Fibroblast of skin of abdomen (primary cell): ENCODE data around the gene THRB.

Experiments used
- DNase-seq: peaks from one replicate; pipeline ENCODE4 v3.0.0-alpha.2; 2013

Gene THRB

GRCh38 chr3:24259901-24260512 is 234.6 kb downstream of the THRB start:
- DNase-seq, result no peak

DNA sequence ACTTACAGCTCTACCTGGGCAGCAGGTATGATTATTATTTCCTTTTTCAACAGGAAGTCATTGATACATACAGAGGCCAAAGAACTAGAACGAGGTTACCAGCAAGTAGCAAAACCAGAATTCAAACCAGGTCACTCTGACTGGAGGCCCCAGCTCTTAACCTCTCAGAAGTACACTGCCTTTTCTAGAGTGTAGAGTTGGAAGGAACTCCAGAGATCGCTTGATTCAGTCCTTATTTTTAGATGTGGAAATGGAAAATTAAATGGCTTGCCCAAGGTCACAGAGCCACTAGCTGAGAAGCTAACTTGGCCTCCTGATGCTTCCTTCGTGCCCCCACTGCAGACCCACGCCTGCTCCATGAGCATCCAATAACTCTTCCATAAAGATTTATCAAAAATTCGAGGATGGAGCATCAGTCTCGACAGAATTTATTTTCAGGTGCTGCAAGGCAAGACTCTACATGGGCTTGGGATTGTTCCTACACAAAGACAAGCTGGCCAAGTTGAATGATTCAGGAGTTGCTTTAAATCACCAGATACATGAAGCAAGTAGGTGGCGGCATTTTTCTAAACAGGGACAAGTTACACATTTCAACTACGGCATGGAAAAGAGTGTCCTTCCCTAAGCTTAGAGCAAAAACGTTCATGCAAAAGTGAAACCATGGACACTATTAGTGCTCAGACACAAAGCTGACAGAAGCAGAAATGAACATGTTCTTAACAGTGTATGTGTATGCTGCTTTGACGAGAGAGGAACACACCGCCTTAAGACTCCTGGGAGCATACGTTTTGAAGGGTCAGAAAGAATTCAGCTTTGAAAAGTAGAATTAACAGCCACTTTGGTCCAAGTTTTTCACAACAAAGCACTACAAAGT is 235.7 kb downstream of the THRB start:
- DNase-seq, result no peak

GRCh38 chr3:24258260-24258659 is 236.4 kb downstream of the THRB start:
- DNase-seq, result no peak

DNA sequence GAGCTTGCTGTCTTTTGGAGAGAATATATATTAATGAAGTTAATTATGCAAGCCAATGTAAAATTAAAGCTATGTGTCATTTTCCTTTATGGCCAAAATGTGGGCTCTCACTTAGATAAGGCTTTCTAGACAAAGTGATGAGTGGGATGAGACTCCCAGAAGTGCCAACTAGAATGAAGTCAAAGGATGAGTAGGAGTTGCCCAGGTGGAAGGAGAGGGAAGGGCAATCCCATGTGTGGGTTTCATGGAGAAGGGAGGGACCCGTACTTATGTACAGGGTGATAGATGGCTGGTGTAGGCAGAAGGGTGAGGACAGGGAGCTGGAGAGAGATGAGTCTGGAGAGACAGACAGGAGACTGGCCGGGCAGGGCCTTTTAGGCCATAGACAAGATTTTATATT is 239.2 kb downstream of the THRB start:
- DNase-seq, result no peak

- peak; percentile 97 for DNase-seq
Observed at GRCh38 chr3:24254649-24255048, 240.0 kb downstream of the THRB start.

GRCh38 chr3:24253336-24253735 is 241.3 kb downstream of the THRB start:
- no peak for DNase-seq

GRCh38 chr3:24249523-24249922 is 245.1 kb downstream of the THRB start:
- no peak for DNase-seq

DNA sequence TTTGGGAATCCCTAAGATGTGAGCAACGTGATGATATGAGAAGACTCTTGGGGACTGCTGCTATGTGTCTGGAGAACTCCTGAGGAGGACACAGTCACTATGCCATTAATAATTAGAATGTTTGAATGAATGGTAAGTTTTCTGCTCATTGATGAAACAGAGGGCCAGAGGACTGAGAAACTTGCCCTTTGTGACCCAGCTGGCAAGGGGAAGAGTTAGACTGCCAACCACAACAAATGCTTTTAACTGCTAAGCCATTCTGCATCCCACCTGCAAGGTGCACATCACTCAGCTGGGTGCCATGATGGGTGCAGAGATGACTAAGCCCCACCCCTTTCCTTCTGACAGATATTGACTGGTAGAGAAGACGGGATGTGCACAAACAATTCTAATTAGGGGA is 249.6 kb downstream of the THRB start:
- DNase-seq, result no peak

- DNase-seq, result no peak
Observed at GRCh38 chr3:24244491-24244890, 250.2 kb downstream of the THRB start.

- peak; percentile 89 for DNase-seq
Observed at GRCh38 chr3:24242012-24242698, 252.5 kb downstream of the THRB start.

DNA sequence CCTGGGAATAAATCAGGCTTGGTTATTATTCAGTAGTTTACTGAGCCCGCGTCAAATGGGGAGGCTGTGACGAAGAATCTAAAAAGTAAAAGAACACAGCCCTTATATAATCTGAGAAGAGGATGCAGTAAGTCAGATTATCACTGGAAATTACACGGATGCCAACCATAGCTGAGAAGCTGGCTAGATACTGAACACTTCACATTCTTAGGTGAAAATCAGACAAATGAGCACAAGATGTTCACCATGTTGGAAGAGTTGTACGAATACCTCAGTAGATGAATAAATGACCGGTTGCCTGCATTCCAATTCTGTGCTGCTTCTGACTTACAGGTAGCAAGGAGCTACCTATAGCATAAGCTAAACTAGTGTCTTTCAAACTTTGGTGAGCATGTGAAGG is 254.3 kb downstream of the THRB start:
- no peak for DNase-seq

GRCh38 chr3:24237971-24238706 is 256.5 kb downstream of the THRB start:
- peak; percentile 96 for DNase-seq

GRCh38 chr3:24235121-24235520 is 259.5 kb downstream of the THRB start:
- DNase-seq, result no peak

DNA sequence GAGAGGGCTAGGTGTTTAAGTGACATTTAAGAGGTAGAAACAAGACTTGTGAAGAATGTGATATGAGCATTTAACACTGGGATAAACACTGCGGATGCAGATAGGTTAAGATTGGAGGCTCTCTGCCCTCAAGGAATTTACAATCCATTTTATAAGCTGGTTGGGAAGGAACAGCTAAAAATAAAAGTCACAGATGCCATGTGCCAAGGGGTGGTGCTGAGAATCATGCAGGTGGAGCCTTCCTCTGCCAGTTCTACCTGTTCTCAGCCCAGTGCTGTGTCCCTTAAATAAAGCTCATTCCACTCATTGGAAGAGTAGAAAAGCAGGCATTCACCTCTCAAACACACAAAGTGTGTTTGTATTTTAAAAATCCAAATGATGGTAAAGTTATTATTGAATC is 261.9 kb downstream of the THRB start:
- no peak for DNase-seq

- no peak for DNase-seq
Observed at GRCh38 chr3:24229468-24230221, 265.0 kb downstream of the THRB start.

GRCh38 chr3:24227635-24228034 is 267.0 kb downstream of the THRB start:
- no peak for DNase-seq

- DNase-seq, result no peak
Observed at GRCh38 chr3:24226397-24226796, 268.3 kb downstream of the THRB start.

DNA sequence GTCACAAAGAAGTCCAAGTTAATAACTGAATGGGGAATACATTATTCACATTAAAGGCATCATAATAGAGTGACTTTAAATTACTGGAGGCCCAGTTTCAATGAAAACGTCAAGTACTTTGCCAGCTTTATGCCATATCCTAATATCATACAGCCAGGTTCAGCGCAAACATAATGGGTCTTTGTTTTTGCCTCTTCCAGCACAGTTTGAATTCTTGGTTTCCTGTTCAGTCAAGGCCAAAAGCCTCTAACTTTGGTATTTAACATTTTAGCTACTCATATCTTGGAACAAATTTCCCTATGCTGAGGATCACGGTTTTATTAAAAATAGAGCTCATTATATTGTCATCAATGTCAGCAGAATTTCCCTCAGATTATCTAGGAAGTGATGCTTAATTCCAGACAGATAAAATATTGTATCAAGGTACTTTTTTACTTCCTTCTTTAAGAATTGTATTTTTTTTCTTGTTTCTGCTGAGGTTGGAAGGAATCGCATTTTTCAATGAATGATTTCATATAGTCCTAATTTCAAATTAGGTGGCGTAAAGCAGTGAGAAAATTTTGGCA is 269.2 kb downstream of the THRB start:
- no peak for DNase-seq

DNA sequence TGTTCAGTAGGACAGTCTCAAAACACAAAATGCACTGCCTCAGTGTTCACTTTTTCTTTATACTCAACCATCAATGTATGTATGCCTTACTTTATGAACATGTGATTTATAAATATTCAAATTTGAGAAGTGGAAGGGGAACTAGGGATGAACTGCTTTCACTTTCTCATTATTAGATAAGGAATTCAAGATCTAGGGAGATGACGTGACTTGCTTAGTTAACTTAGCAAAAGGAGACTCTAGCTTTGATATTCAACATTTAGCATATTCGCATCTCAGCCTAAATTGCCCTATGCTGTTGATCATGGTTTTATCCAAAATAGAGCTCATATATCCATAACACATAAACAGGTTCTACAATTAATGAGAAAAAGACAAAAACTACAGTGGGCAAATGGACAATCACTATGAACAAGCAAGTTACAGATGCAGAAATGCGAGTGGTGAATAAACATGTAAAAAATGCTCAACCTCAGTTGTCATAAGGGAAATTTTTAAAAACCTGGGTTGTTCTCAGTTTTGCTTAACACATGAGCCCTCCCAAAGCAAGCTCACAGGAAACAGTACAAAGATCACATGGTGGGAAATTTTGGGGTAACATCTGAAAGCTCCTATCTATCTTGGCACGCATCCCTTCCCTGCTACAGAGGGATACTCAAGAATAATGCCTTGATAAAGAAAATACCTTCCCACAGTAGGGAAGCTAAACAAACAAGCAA is 269.8 kb downstream of the THRB start:
- no peak for DNase-seq

DNA sequence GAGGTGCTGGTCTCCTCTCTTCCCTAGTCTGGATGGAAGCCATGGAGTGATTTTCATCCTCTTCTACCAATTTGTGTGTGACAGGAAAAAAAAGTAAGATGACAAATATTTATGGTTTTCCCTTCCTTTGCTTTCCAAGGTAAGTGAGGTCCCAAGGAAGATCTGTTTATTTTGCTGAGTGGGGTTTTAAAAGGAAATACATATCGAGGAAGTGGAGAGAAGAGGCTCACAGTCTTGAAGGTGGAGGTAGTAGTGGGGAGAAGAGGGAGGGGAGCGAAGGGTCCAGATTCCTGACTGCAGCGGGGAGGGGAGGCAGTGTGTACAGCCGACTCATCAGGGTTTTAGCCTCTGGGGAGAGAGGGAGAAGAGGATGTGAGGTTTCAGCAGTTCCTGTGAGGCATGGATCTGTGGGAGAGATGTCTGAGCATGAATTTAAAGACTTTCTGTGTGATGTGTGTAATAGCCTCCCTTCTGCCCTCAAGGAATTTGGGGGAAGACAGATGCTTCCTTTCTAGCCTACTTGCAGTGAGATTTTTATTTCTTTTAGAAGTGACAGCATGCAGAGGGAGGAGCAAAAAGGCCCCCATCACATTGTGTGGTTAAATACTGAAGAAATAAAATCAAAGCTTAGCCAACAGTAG is 272.4 kb downstream of the THRB start:
- DNase-seq, result peak; percentile 75
